ENCODE results near the gene NUDT1.

GRCh38 chr7:2270495-2270894 lies 28.5 kb downstream of the NUDT1 start:
- no peak for TF ChIP-seq CTCF (IDR thresholded peaks at IDR 0.05; ENCODE audit: extremely low read depth in 1 of 2, insufficient read depth in 1 of 2, low read depth in 1 of 2, low read length in 2 of 2)
- TF ChIP-seq POLR2A (IDR thresholded peaks at IDR 0.05; ENCODE audit: low read depth, low read length): no peak
- no peak for TF ChIP-seq EZH2 (IDR thresholded peaks at IDR 0.05; ENCODE audit: borderline replicate concordance, low read depth, low read length, severe bottlenecking)
- TF ChIP-seq MYC (IDR thresholded peaks at IDR 0.05; ENCODE audit: low read depth, low read length): no peak
- TF ChIP-seq JUN (IDR thresholded peaks at IDR 0.05; ENCODE audit: borderline replicate concordance, insufficient read depth, insufficient read length, low read depth): no peak
- TF ChIP-seq POLR2AphosphoS5 (IDR thresholded peaks at IDR 0.05; ENCODE audit: insufficient read depth, low read depth, low read length): no peak
- no peak for TF ChIP-seq MAX (IDR thresholded peaks at IDR 0.05; ENCODE audit: insufficient read depth, insufficient read length)
- no peak for TF ChIP-seq GATA2 (IDR thresholded peaks at IDR 0.05; ENCODE audit: insufficient read depth, insufficient read length, low read depth, low read length)

All from endothelial cell of umbilical vein (primary cell).